ENCODE data around the gene SNX14. TPM values are rescaled to one million over a fixed set of nuclear protein-coding genes. Genes with fewer than 3 reads are reported as not detected.
A peak's percentile ranks its signal among the peaks of the same experiment; 100 is the strongest.

The SNX14 gene
- total RNA-seq, 1 experiment from 2014 or later, result 65.4 TPM

GRCh38 chr6:85628353-85628752 lies 34.7 kb upstream of the SNX14 start:
- POLR2A ChIA-PET (ENCODE audit: unreplicated experiment), result no interaction called here

GRCh38 chr6:85620308-85620707 lies 26.6 kb upstream of the SNX14 start:
- DNase-seq (no peak), ATAC-seq (no peak)
- ChIA-PET POLR2A (ENCODE audit: unreplicated experiment) (no interaction called here), CTCF (no interaction called here)
- TF ChIP-seq EZH2 (IDR thresholded peaks at IDR 0.05; ENCODE audit: low read length, unreplicated experiment) (no peak), EZH2phosphoT487 (IDR thresholded peaks at IDR 0.05; ENCODE audit: borderline replicate concordance, low read length) (no peak), CTCF (conservative IDR thresholded peaks at IDR 0.05; ENCODE audit: low read depth, low read length) (no peak)
- Histone ChIP-seq H3K4me3 (ENCODE audit: low read length) (no peak overlapping the region), H3K9ac (ENCODE audit: low read length) (no peak overlapping the region), H3K4me2 (ENCODE audit: low read length) (no peak overlapping the region), H3F3A (ENCODE audit: low read length, unreplicated experiment) (no peaks in the 10 kb centered on the region), H3K27me3 (ENCODE audit: low read length) (no peaks in the 10 kb centered on the region), H3K27ac (ENCODE audit: low read length) (no peak overlapping the region), H3K79me2 (ENCODE audit: low read length) (peaks cover 82% of the 10 kb centered on the region), H3K9me2 (replicated peaks; ENCODE audit: low read length) (no peaks in the 10 kb centered on the region), H2AFZ (ENCODE audit: low read length) (no peak overlapping the region), H3K36me3 (ENCODE audit: low read depth, low read length) (peaks cover 91% of the 10 kb centered on the region), H3K4me1 (ENCODE audit: insufficient read depth, low read length) (no peaks in the 10 kb centered on the region), H4K20me1 (ENCODE audit: low read length) (peaks cover 39% of the 10 kb centered on the region), H3K9me3 (ENCODE audit: low read length) (no peaks in the 10 kb centered on the region)
- BruUV-seq (replicated peaks), result no TSS peak
- intact Hi-C loops (cut with micrococcal nuclease), result no loop called here

More at GRCh38 chr6:85628353-85628752, 34.7 kb upstream of the SNX14 start:
- Histone ChIP-seq H3K79me2 (ENCODE audit: low read length) (peaks cover 95% of the 10 kb centered on the region), H3K9me2 (replicated peaks; ENCODE audit: low read length) (no peaks in the 10 kb centered on the region), H4K20me1 (ENCODE audit: low read length) (peaks cover 77% of the 10 kb centered on the region), H3K9me3 (ENCODE audit: low read length) (no peaks in the 10 kb centered on the region), H3K27me3 (ENCODE audit: low read length) (no peaks in the 10 kb centered on the region), H3K4me1 (ENCODE audit: insufficient read depth, low read length) (no peaks in the 10 kb centered on the region), H3K36me3 (ENCODE audit: low read depth, low read length) (peaks cover 75% of the 10 kb centered on the region), H3K4me3 (ENCODE audit: low read length) (no peak overlapping the region), H3K27ac (ENCODE audit: low read length) (no peak overlapping the region), H2AFZ (ENCODE audit: low read length) (no peak overlapping the region), H3F3A (ENCODE audit: low read length, unreplicated experiment) (no peaks in the 10 kb centered on the region), H3K9ac (ENCODE audit: low read length) (no peak overlapping the region), H3K4me2 (ENCODE audit: low read length) (no peak overlapping the region)
- intact Hi-C loops (cut with micrococcal nuclease), result no loop called here
- CTCF ChIA-PET, result no interaction called here
- TF ChIP-seq EZH2 (IDR thresholded peaks at IDR 0.05; ENCODE audit: low read length, unreplicated experiment), result no peak
- no peak for TF ChIP-seq EZH2phosphoT487 (IDR thresholded peaks at IDR 0.05; ENCODE audit: borderline replicate concordance, low read length)
- TF ChIP-seq CTCF (conservative IDR thresholded peaks at IDR 0.05; ENCODE audit: low read depth, low read length), result no peak
- DNase-seq (no peak), ATAC-seq (0 out of 2 replicates have a peak, but pooled peaks have one; percentile 15)
- no TSS peak for BruUV-seq (replicated peaks)

GRCh38 chr6:85614780-85615179 lies 21.1 kb upstream of the SNX14 start:
- Histone ChIP-seq H3K36me3 (ENCODE audit: low read depth, low read length) (peaks cover 87% of the 10 kb centered on the region), H3K4me3 (ENCODE audit: low read length) (no peak overlapping the region), H3K9ac (ENCODE audit: low read length) (no peak overlapping the region), H3F3A (ENCODE audit: low read length, unreplicated experiment) (peaks cover 5% of the 10 kb centered on the region), H3K4me2 (ENCODE audit: low read length) (no peak overlapping the region), H3K27me3 (ENCODE audit: low read length) (no peaks in the 10 kb centered on the region), H4K20me1 (ENCODE audit: low read length) (0 out of 2 replicates have a peak, but pooled peaks cover 27% of the 10 kb centered on the region), H2AFZ (ENCODE audit: low read length) (no peak overlapping the region), H3K9me3 (ENCODE audit: low read length) (no peaks in the 10 kb centered on the region), H3K4me1 (ENCODE audit: insufficient read depth, low read length) (no peaks in the 10 kb centered on the region), H3K27ac (ENCODE audit: low read length) (no peak overlapping the region), H3K9me2 (replicated peaks; ENCODE audit: low read length) (no peaks in the 10 kb centered on the region), H3K79me2 (ENCODE audit: low read length) (peaks cover 46% of the 10 kb centered on the region)
- BruUV-seq (replicated peaks), result TSS peak; percentile 6
- TF ChIP-seq EZH2phosphoT487 (IDR thresholded peaks at IDR 0.05; ENCODE audit: borderline replicate concordance, low read length), result no peak
- no peak for TF ChIP-seq EZH2 (IDR thresholded peaks at IDR 0.05; ENCODE audit: low read length, unreplicated experiment)
- TF ChIP-seq CTCF (conservative IDR thresholded peaks at IDR 0.05; ENCODE audit: low read depth, low read length), result no peak
- POLR2A ChIA-PET (ENCODE audit: unreplicated experiment), result no interaction called here
- ATAC-seq, result no peak
- no peak for DNase-seq
- CTCF ChIA-PET, result no interaction called here
- intact Hi-C loops (cut with micrococcal nuclease), result no loop called here

All from PC-3 (cell line).